Measurements from ENCODE around the gene PALM.
A peak's percentile ranks its signal among the peaks of the same experiment; 100 is the strongest.

PALM gene

GRCh38 chr19:780935-781334 lies 72.2 kb downstream of the PALM start:
- no peak for TF ChIP-seq CTCF (IDR thresholded peaks at IDR 0.05; ENCODE audit: control insufficient read depth, insufficient read depth, low read depth, low read length, missing control alignments)
- DNase-seq (ENCODE audit: low read depth), result no peak

GRCh38 chr19:781800-782184 lies 73.1 kb downstream of the PALM start:
- DNase-seq (ENCODE audit: low read depth), result no peak
- TF ChIP-seq CTCF (IDR thresholded peaks at IDR 0.05; ENCODE audit: control insufficient read depth, insufficient read depth, low read depth, low read length, missing control alignments), result no peak
- H3K4me3 ChIP-seq (ENCODE audit: control insufficient read depth, low read depth, low read length), result no peak overlapping the region

More at GRCh38 chr19:780935-781334, 72.2 kb downstream of the PALM start:
- H3K4me3 ChIP-seq (ENCODE audit: control insufficient read depth, low read depth, low read length), result no peak overlapping the region

GRCh38 chr19:782185-782877 lies 73.6 kb downstream of the PALM start:
- H3K4me3 ChIP-seq (ENCODE audit: control insufficient read depth, low read depth, low read length), result peak overlapping the region; percentile 37
- TF ChIP-seq CTCF (IDR thresholded peaks at IDR 0.05; ENCODE audit: control insufficient read depth, insufficient read depth, low read depth, low read length, missing control alignments), result no peak
- no peak for DNase-seq (ENCODE audit: low read depth)

GRCh38 chr19:782878-783668 lies 74.3 kb downstream of the PALM start:
- DNase-seq (ENCODE audit: low read depth), result no peak
- no peak for TF ChIP-seq CTCF (IDR thresholded peaks at IDR 0.05; ENCODE audit: control insufficient read depth, insufficient read depth, low read depth, low read length, missing control alignments)
- H3K4me3 ChIP-seq (ENCODE audit: control insufficient read depth, low read depth, low read length), result peak overlapping the region; percentile 37

- no peak overlapping the region for H3K4me3 ChIP-seq (ENCODE audit: control insufficient read depth, low read depth, low read length)
These were observed 75.8 kb downstream of the PALM start for GRCh38 chr19:784541-784940.

GRCh38 chr19:787536-787935 lies 78.8 kb downstream of the PALM start:
- no peak for DNase-seq (ENCODE audit: low read depth)
- no peak overlapping the region for H3K4me3 ChIP-seq (ENCODE audit: control insufficient read depth, low read depth, low read length)
- TF ChIP-seq CTCF (IDR thresholded peaks at IDR 0.05; ENCODE audit: control insufficient read depth, insufficient read depth, low read depth, low read length, missing control alignments), result no peak

More at GRCh38 chr19:784541-784940, 75.8 kb downstream of the PALM start:
- no peak for TF ChIP-seq CTCF (IDR thresholded peaks at IDR 0.05; ENCODE audit: control insufficient read depth, insufficient read depth, low read depth, low read length, missing control alignments)
- DNase-seq (ENCODE audit: low read depth), result no peak
